HepG2 (cell line): ENCODE data around the gene SERINC2. TPM values are rescaled to one million over a fixed set of nuclear protein-coding genes. Genes with fewer than 3 reads are reported as not detected.

ENCODE experiments used
- ATAC-seq: fragments of 200-7000 bp; cut with Tn5 transposase; 3 replicates; pipeline ENCODE4 v1.9.1; 2020; ENCODE audit warnings: mild to moderate bottlenecking, moderate library complexity
- BruUV-seq: library from RNA; stranded (reverse); fragments of 400-500 nt; replicated peaks from 2 replicates; lab custom pipeline; 2021; lab: Mats Ljungman, UMichigan
- CTCF ChIA-PET: fragments of 300-600 bp; formaldehyde crosslinking; extraction: SDS; loops from one replicate; lab custom pipeline; 2021; ENCODE audit warnings: low total read pairs, inconsistent platforms, low intra/inter-chr PET ratio; lab: Yijun Ruan, JAX
- POLR2A ChIA-PET: fragments of 350-600 bp; sonication (Branson Sonifier 250); formaldehyde crosslinking; loops from one replicate; lab custom pipeline; 2020; ENCODE audit warnings: antibody characterized with exemption, inconsistent platforms; lab: Yijun Ruan, JAX
- DNase-seq: peaks from one replicate; pipeline ENCODE4 v3.0.0-alpha.2; 2015; ENCODE audit warnings: low spot score
- FAIRE-seq: peaks from 3 replicates; lab custom pipeline; 2011; peaks lifted over from hg19 to GRCh38; lab: Jason Lieb, UNC
- H2AFZ ChIP-seq: one replicate; pipeline ENCODE4 v1.6.1; 2011; ENCODE audit warnings: low read length, inconsistent platforms
- H3K27ac ChIP-seq: fragments of 300-600 bp; 3 replicates; pipeline ENCODE4 v1.8.0; 2011; ENCODE audit warnings: mixed run types, mild to moderate bottlenecking, mixed read lengths, low read length, inconsistent platforms; ENCODE audit not compliant: insufficient read depth; ENCODE audit errors: extremely low read length
- H3K27me3 ChIP-seq, 2 experiments: fragments of 200-600 bp in 1 of 2; 2 replicates in 1 of 2; 3 replicates in 1 of 2; pipeline versions ENCODE4 v1.6.0 to v1.8.0; 2011; ENCODE audit warnings: low read length in 2 of 2, mild to moderate bottlenecking in 2 of 2, moderate library complexity in 2 of 2, inconsistent platforms in 1 of 2; ENCODE audit not compliant: insufficient read depth in 2 of 2, control insufficient read depth in 1 of 2
- H3K36me3 ChIP-seq, 2 experiments: fragments of 200-600 bp in 1 of 2; replicated peaks in 1 of 2; 2 replicates in 1 of 2; 3 replicates in 1 of 2; pipeline versions ENCODE4 v1.5.1 to v1.8.0; 2011; ENCODE audit warnings: low read length in 2 of 2, inconsistent platforms in 1 of 2; ENCODE audit not compliant: insufficient read depth in 2 of 2, control insufficient read depth in 1 of 2
- H3K4me1 ChIP-seq: 2 replicates; pipeline ENCODE4 v1.5.1; 2012; ENCODE audit warnings: low read length, inconsistent platforms; ENCODE audit not compliant: insufficient read depth
- H3K4me2 ChIP-seq: 2 replicates; pipeline ENCODE4 v1.6.0; 2011; ENCODE audit warnings: low read depth, low read length, inconsistent platforms
- H3K4me3 ChIP-seq, 3 experiments: fragments of 200-600 bp in 1 of 3; sonication (generic), shearing (Covaris generic) in 1 of 3; replicated peaks in 1 of 3; 2 replicates each; pipeline ENCODE4 v1.5.1; 2011 to 2016; ENCODE audit warnings: low read length in 3 of 3, inconsistent platforms in 2 of 3, low read depth in 2 of 3, mild to moderate bottlenecking in 2 of 3, control low read depth in 1 of 3, mixed read lengths in 1 of 3; ENCODE audit not compliant: insufficient read depth in 1 of 3
- H3K79me2 ChIP-seq: one replicate; pipeline ENCODE4 v1.6.1; 2011; ENCODE audit warnings: low read length, inconsistent platforms; ENCODE audit not compliant: insufficient read depth
- H3K9ac ChIP-seq: 2 replicates; pipeline ENCODE4 v1.6.0; 2011; ENCODE audit warnings: mild to moderate bottlenecking, low read depth, low read length, inconsistent platforms; ENCODE audit not compliant: insufficient read depth
- H3K9me3 ChIP-seq: 2 replicates; pipeline ENCODE4 v1.5.1; 2012; ENCODE audit warnings: mild to moderate bottlenecking, low read length
- H4K20me1 ChIP-seq: 2 replicates; pipeline ENCODE4 v1.6.0; 2011; ENCODE audit warnings: inconsistent platforms, mild to moderate bottlenecking, low read length, moderate library complexity; ENCODE audit not compliant: insufficient read depth
- AGO1 ChIP-seq: fragments of 200-400 bp; formaldehyde crosslinking; IDR thresholded peaks from 2 replicates; pipeline ENCODE4 v1.6.1; 2017; ENCODE audit warnings: mild to moderate bottlenecking, low read depth, low read length, moderate library complexity; ENCODE audit not compliant: poor library complexity, severe bottlenecking
- CCAR2 ChIP-seq: fragments of 200-400 bp; formaldehyde crosslinking; optimal IDR thresholded peaks from 2 replicates; pipeline ENCODE3; 2018; ENCODE audit warnings: low read depth, mild to moderate bottlenecking, low read length, moderate library complexity
- CREB1 ChIP-seq, 2 experiments: fragments of 450-650 bp in 1 of 2; IDR thresholded peaks; 2 replicates each; pipeline ENCODE4 v1.6.1; 2016 to 2017; ENCODE audit warnings: control low read depth in 1 of 2, mild to moderate bottlenecking in 1 of 2, missing compliant biosample characterization in 1 of 2, missing genetic modification characterization in 1 of 2
- JUNB ChIP-seq: sonication (generic); formaldehyde crosslinking; IDR thresholded peaks from 2 replicates; pipeline ENCODE4 v1.8.0; 2022; ENCODE audit warnings: missing genetic modification reagents, mild to moderate bottlenecking, borderline replicate concordance
- MED1 ChIP-seq: sonication (generic); formaldehyde crosslinking; IDR thresholded peaks from 2 replicates; pipeline ENCODE4 v1.4.0; 2020; ENCODE audit warnings: missing genetic modification reagents
- TAF1 ChIP-seq: sonication (generic); formaldehyde crosslinking; IDR thresholded peaks from 2 replicates; pipeline ENCODE4 v1.4.0; 2020; ENCODE audit warnings: missing genetic modification reagents
- XRCC5 ChIP-seq: fragments of 200-400 bp; formaldehyde crosslinking; optimal IDR thresholded peaks from 2 replicates; pipeline ENCODE3; 2017; ENCODE audit warnings: mild to moderate bottlenecking, low read length
- ZNF589 ChIP-seq: sonication (generic); formaldehyde crosslinking; conservative IDR thresholded peaks from 2 replicates; pipeline ENCODE4 v1.8.0; 2022; ENCODE audit warnings: mild to moderate bottlenecking, moderate library complexity, missing genetic modification reagents
- ZNF674 ChIP-seq: sonication (generic); formaldehyde crosslinking; IDR thresholded peaks from 2 replicates; pipeline ENCODE4 v1.5.0; 2020; ENCODE audit warnings: low read depth, mild to moderate bottlenecking, missing genetic modification reagents
- ZNF879 ChIP-seq: sonication (generic); formaldehyde crosslinking; IDR thresholded peaks from 2 replicates; pipeline ENCODE4 v1.8.1; 2023; ENCODE audit warnings: missing genetic modification reagents
- ZSCAN31 ChIP-seq: sonication (generic); formaldehyde crosslinking; IDR thresholded peaks from 2 replicates; pipeline ENCODE4 v1.5.0; 2020; ENCODE audit warnings: low read depth, mild to moderate bottlenecking, missing genetic modification reagents
- WGBS: methylation state at CpG from one replicate; pipeline ENCODE4 v1.1.6; 2017; ENCODE audit warnings: low lambda C conversion rate; 5-methylcytosine and 5-hydroxymethylcytosine counted together
- in situ Hi-C: cut with HindIII; loops from 2 replicates; pipeline ENCODE4 v1.10.0; 2017; ENCODE audit warnings: low pct_unique_long_range_greater_than_20kb; ENCODE audit not compliant: extremely low pct_ligation_motif_present
- intact Hi-C: fragments of 100-400 bp; cut with micrococcal nuclease; formaldehyde crosslinking; loops from one replicate; pipeline ENCODE4 v1.10.0; 2022; ENCODE audit not compliant: unreplicated experiment
- polyA plus RNA-seq, 8 experiments: library from polyadenylated mRNA; depleted of rRNA in 3 of 8; stranded (reverse) in 7 of 8; unstranded in 1 of 8; fragments of >200 nt; fragmentation: Illumina TruSeq in 4 of 8; extraction: Trizol in 4 of 8; gene quantifications; 2 replicates each; pipeline versions ENCODE4 v1.2.1 to v1.2.3, GENCODE V29; 2011 to 2016; ENCODE audit warnings: low read depth in 4 of 8, missing spikeins in 1 of 8, mixed read lengths in 1 of 8; ENCODE audit not compliant: insufficient read depth in 1 of 8
- total RNA-seq, 5 experiments: library from RNA; depleted of rRNA; stranded (reverse); fragments of >200 nt; fragmentation: Illumina TruSeq; extraction: Trizol; gene quantifications; 2 replicates each; pipeline ENCODE4 v1.2.3, GENCODE V29; 2016; ENCODE audit warnings: low read depth in 1 of 5
- TF ChIP-seq, protein P1 (sequence below): sonication (generic); formaldehyde crosslinking; IDR thresholded peaks from 2 replicates; pipeline ENCODE4 v1.9.0; 2021; ENCODE audit warnings: mild to moderate bottlenecking, missing genetic modification reagents
- TF ChIP-seq, protein P2 (sequence below): sonication (generic); formaldehyde crosslinking; IDR thresholded peaks from 2 replicates; pipeline ENCODE4 v1.4.0; 2020; ENCODE audit warnings: missing genetic modification reagents; ENCODE audit errors: not compliant biosample characterization
- TF ChIP-seq, protein P3 (sequence below): sonication (generic); formaldehyde crosslinking; IDR thresholded peaks from 2 replicates; pipeline ENCODE4 v1.4.0; 2020; ENCODE audit warnings: missing genetic modification reagents
- TF ChIP-seq, protein P4 (sequence below): sonication (generic); formaldehyde crosslinking; IDR thresholded peaks from 2 replicates; pipeline ENCODE4 v1.4.0; 2020; ENCODE audit warnings: missing genetic modification reagents, mild to moderate bottlenecking, borderline replicate concordance

Gene SERINC2
- total and polyA plus RNA-seq, 2 of the 13 experiments (the other 11 are each of a cell fraction or from before 2014, with no cell fraction given) = 4.8 to 126 TPM

DNA sequence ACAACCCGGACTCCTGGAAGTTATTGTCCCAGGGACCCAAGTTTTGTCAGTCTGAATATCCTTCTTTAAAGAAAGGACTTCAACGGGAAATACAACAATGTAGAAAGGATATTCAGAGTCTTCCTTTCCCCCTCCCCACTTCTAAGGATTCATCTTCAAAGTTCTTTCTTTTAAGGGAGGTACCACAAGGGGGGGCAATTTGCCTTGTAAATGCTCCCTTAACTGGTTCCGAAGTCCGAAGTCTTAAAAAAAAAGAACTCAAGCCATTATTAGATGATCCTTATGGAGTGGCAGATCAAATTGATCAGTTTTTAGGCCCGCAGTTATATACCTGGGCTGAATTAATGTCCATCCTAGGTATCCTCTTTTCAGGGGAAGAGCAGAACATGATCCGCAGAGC, 47.0 kb downstream of the SERINC2 start:
- peaks cover 39% of the 10 kb centered on the region for H3K9me3 ChIP-seq
- H3K4me3 ChIP-seq = no peak overlapping the region
- no peaks in the 10 kb centered on the region for H3K27me3 ChIP-seq
- H3K36me3 ChIP-seq = no peaks in the 10 kb centered on the region
- 32% methylated on average over 6 of the region's 6 CpGs for WGBS
- ChIA-PET CTCF (interaction anchor here (0.8 to 3.5 kb wide), 3 partner anchors 38 to 136 kb away, joined by 3 to 32 read pairs (median 3); no protein-coding TSS in a partner anchor), POLR2A (no interaction called here)
- FAIRE-seq (no peak), DNase-seq (peak; percentile 21), ATAC-seq (no peak)
- in situ Hi-C loops = no loop called here
- no peak overlapping the region for H2AFZ ChIP-seq
- H3K79me2 ChIP-seq = no peaks in the 10 kb centered on the region
- H3K27ac ChIP-seq = no peak overlapping the region
- intact Hi-C loops = loop anchor here (1.0 kb wide), 1 partner anchor 89 kb away; no protein-coding TSS in a partner anchor
- no TSS peak for BruUV-seq
- H3K4me2 ChIP-seq = no peak overlapping the region
- H3K4me1 ChIP-seq = no peaks in the 10 kb centered on the region
- H3K9ac ChIP-seq = no peak overlapping the region
- no peaks in the 10 kb centered on the region for H4K20me1 ChIP-seq
- TF ChIP-seq AGO1 = no peak
- TF ChIP-seq CCAR2 = no peak
- TF ChIP-seq, protein P1, sequence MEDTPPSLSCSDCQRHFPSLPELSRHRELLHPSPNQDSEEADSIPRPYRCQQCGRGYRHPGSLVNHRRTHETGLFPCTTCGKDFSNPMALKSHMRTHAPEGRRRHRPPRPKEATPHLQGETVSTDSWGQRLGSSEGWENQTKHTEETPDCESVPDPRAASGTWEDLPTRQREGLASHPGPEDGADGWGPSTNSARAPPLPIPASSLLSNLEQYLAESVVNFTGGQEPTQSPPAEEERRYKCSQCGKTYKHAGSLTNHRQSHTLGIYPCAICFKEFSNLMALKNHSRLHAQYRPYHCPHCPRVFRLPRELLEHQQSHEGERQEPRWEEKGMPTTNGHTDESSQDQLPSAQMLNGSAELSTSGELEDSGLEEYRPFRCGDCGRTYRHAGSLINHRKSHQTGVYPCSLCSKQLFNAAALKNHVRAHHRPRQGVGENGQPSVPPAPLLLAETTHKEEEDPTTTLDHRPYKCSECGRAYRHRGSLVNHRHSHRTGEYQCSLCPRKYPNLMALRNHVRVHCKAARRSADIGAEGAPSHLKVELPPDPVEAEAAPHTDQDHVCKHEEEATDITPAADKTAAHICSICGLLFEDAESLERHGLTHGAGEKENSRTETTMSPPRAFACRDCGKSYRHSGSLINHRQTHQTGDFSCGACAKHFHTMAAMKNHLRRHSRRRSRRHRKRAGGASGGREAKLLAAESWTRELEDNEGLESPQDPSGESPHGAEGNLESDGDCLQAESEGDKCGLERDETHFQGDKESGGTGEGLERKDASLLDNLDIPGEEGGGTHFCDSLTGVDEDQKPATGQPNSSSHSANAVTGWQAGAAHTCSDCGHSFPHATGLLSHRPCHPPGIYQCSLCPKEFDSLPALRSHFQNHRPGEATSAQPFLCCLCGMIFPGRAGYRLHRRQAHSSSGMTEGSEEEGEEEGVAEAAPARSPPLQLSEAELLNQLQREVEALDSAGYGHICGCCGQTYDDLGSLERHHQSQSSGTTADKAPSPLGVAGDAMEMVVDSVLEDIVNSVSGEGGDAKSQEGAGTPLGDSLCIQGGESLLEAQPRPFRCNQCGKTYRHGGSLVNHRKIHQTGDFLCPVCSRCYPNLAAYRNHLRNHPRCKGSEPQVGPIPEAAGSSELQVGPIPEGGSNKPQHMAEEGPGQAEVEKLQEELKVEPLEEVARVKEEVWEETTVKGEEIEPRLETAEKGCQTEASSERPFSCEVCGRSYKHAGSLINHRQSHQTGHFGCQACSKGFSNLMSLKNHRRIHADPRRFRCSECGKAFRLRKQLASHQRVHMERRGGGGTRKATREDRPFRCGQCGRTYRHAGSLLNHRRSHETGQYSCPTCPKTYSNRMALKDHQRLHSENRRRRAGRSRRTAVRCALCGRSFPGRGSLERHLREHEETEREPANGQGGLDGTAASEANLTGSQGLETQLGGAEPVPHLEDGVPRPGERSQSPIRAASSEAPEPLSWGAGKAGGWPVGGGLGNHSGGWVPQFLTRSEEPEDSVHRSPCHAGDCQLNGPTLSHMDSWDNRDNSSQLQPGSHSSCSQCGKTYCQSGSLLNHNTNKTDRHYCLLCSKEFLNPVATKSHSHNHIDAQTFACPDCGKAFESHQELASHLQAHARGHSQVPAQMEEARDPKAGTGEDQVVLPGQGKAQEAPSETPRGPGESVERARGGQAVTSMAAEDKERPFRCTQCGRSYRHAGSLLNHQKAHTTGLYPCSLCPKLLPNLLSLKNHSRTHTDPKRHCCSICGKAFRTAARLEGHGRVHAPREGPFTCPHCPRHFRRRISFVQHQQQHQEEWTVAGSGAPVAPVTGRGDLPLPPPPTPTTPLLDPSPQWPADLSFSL (CRISPR knock-in tag) = no peak
- TF ChIP-seq XRCC5 = no peak
- no peak for TF ChIP-seq ZNF589
- TF ChIP-seq ZNF674 = no peak
- no peak for TF ChIP-seq ZSCAN31
- TF ChIP-seq ZNF879 = no peak
- TF ChIP-seq, protein P2, sequence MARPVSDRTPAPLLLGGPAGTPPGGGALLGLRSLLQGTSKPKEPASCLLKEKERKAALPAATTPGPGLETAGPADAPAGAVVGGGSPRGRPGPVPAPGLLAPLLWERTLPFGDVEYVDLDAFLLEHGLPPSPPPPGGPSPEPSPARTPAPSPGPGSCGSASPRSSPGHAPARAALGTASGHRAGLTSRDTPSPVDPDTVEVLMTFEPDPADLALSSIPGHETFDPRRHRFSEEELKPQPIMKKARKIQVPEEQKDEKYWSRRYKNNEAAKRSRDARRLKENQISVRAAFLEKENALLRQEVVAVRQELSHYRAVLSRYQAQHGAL (CRISPR knock-in tag) = no peak
- TF ChIP-seq JUNB (CRISPR knock-in tag) = no peak
- no peak for TF ChIP-seq TAF1
- TF ChIP-seq CREB1 (IDR thresholded peaks at IDR 0.05) = no peak
- TF ChIP-seq CREB1 (CRISPR knock-in tag; IDR thresholded peaks at IDR 0.05) = 0 out of 2 replicates have a peak, but pooled peaks have one; percentile 30
- TF ChIP-seq MED1 (CRISPR knock-in tag) = 0 out of 2 replicates have a peak, but pooled peaks have one; percentile 11
- TF ChIP-seq, protein P3, sequence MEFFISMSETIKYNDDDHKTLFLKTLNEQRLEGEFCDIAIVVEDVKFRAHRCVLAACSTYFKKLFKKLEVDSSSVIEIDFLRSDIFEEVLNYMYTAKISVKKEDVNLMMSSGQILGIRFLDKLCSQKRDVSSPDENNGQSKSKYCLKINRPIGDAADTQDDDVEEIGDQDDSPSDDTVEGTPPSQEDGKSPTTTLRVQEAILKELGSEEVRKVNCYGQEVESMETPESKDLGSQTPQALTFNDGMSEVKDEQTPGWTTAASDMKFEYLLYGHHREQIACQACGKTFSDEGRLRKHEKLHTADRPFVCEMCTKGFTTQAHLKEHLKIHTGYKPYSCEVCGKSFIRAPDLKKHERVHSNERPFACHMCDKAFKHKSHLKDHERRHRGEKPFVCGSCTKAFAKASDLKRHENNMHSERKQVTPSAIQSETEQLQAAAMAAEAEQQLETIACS (CRISPR knock-in tag) = no peak
- TF ChIP-seq, protein P4, sequence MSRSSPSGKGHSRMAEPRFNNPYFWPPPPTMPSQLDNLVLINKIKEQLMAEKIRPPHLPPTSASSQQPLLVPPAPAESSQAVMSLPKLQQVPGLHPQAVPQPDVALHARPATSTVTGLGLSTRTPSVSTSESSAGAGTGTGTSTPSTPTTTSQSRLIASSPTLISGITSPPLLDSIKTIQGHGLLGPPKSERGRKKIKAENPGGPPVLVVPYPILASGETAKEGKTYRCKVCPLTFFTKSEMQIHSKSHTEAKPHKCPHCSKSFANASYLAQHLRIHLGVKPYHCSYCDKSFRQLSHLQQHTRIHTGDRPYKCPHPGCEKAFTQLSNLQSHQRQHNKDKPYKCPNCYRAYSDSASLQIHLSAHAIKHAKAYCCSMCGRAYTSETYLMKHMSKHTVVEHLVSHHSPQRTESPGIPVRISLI (CRISPR knock-in tag) = 0 out of 2 replicates have a peak, but pooled peaks have one; percentile 13
